ENCODE results near the gene SASH1.

Gene SASH1

DNA sequence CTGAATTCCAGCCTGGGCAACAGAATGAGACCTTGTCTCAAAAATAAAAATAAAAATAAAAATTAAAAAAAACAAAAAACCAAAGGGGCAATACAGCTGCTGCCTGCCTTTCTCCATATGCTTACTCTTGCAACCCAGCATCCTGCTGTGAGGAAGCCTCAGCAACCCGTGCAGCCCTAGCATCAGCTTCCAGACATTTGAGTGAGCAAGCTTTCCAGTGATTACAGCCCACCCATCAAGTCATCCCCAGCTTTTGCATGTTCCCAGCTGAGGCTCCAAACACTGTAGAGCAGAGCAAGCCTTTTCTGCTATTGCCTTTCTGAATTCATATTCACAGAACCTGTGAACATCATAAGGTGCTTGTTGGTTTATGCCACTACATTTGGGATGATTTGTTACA is 93.8 kb downstream of the SASH1 start:
- ATAC-seq = no peak

DNA sequence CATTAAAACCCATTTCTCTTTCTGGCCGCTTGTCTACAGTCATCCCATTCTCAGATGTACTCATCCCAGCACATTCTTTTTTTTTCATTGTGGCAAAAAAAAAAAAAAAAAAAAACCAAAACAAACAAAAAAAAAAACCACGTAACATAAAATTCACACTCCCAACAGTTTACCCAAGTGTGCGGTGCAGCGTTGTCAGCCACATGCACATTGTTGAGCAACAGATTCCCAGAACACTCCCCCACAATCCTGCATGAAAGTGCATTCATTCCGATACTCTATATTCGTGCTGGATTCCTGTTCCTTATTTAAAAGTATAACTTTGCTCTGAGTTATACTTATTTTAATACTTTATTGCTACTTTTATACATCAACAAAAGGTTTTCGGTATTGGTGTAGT is 96.0 kb downstream of the SASH1 start:
- no peak for ATAC-seq

DNA sequence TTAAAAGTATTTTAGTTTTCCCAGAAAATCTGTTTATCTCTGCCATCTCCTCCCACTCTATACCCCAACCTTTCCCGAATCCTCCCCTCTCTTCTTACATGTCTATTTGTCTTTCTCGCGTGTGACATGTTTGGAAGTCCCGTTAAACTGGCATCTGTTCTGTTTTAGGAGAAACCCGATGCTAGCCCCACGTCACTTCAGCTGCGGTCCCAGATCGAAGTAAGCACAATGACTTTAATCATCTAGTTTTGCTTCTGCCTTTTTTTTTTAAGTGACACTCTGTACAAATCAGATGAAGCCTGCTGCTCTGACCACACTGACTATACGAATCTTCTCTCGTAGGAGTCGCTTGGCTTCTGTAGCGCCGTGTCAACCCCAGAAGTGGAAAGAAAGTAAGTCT is 97.4 kb downstream of the SASH1 start:
- no peak for ATAC-seq

DNA sequence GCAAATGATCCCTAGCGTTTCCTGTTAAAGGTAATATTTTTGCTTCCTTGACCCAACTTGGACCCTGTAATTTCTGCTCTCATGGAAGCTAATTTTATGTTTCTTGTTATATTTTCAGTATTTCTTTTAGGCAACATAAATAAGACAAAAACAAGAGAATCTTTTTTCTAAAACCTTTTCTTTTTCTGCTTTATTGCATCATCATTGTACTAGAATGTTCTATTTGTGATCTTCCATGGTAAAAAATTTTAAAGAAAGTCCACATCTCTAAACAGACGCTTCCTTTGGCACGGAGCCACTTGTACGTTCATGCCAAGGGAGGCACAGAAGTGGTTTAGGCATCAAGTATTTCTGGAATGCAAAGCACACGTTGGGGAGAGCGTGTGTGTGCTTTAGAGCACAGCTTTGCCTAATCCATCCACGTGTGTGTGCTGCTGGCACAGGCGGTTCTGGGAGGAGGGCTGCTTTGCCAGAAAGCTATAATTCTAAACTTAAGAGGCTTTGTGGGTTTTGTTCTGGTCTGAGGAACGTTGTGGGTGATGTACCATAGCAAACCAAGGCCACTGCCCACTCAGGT is 98.3 kb downstream of the SASH1 start:
- no peak for ATAC-seq

DNA sequence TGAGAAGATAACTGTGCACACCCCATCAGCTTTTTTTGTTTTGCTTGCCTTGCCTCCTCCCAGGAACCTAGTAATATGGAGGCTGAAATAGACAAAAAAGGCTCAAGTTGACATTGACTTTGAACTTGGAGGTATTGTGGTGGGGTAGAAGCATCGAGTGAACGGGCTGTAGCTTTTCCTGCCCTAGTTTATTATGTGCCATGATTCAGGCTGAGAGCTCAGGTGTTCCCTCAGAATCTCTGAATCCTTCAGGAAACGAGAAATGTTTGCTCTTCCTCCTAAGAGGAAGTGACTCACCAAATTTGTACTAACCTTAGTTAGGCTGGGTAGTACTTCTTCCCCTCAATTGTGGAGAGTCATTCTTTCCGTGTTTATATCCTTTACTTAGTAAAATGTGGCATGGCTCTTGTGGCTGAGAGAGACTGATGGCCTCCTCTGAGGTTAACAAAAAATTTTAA is 98.8 kb downstream of the SASH1 start:
- ATAC-seq = peak; percentile 55 to 64

GRCh38 chr6:148443798-148444560 is 101.3 kb downstream of the SASH1 start:
- ATAC-seq = no peak

GRCh38 chr6:148445116-148445515 is 102.5 kb downstream of the SASH1 start:
- ATAC-seq = no peak

GRCh38 chr6:148445620-148446019 is 103.0 kb downstream of the SASH1 start:
- no peak for ATAC-seq

GRCh38 chr6:148446681-148447080 is 104.0 kb downstream of the SASH1 start:
- ATAC-seq = no peak

DNA sequence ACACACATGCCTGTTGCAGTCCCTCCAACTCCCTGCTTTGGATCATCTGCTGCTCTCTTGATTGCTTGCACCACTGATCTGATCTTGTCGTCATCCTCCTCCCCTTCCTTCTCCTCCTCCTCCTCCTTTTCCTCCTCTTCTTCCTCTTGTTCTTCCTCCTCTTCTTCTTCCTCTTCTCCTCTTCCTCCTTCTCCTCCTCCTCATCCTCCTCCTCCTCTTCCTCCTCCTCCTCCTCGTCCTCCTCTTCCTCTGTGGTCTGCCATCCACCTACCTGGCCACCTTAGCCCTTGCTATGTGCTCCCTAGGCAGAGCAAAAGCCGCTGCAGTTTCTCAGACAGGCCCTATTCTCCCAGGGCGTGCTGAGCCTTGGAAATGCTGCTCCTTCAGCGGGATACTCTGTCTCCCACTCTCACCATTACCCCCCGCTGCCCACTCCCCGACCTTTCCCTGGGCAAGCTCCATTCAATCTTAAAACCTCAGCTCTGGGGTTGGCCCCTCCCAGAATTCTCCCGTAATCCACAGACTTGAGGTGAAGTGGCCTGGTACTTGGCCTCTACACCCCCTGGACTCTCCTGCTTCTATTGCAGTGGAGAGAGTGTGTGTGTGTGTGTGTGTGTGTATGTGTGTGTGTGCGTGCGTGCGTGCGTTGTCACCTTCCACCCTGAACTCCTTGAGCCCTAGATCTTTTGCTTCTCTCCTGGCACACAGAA is 105.0 kb downstream of the SASH1 start:
- ATAC-seq = no peak

DNA sequence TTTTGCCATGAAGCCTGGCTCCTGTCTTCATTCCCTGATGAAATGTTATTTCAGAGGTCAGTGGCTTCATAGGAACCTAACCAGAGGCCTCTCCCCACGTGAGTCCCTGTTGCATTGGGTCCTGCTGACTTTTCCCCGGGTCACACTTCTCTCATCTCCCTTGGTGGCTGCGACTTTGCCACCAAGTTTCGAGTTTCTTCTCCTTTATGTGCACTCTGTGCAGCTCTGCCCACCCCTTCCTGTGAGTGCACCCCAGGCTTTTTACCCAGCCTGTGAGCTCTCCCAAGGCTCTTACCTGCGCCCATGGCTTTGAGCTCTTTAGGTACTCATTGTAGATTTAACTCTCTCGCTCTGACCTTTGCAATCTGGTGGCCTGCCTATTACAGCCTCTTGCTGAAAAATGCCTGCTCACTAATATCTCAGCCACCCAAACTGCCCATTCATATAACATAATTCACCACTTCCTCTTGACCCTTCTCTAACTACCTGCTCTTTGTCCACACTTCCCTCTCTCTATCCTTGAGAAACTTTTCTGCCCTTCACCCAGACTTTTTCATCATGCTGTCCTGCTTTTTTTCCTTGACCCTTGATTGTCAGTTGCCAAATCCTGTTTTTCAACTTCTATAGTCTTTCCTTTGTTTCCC is 105.9 kb downstream of the SASH1 start:
- ATAC-seq = no peak

DNA sequence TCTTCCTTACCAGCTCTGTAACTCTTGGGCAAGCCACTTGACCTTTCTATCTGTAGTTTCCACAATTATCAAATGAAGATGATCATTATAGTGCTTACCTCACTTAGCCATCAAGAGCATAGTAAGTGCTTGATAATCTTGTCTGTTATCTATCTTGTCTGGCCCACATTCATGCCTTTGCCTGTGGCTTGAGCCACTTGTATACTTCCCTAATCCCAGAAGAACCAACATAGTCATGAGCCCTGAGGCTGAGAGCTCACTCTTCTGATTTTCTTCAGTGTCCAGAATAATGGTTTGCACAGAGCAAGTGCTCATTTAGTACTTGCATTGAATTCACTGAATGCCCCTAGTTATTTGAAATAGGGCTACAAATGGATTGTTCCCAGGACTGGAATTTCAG is 108.2 kb downstream of the SASH1 start:
- no peak for ATAC-seq

DNA sequence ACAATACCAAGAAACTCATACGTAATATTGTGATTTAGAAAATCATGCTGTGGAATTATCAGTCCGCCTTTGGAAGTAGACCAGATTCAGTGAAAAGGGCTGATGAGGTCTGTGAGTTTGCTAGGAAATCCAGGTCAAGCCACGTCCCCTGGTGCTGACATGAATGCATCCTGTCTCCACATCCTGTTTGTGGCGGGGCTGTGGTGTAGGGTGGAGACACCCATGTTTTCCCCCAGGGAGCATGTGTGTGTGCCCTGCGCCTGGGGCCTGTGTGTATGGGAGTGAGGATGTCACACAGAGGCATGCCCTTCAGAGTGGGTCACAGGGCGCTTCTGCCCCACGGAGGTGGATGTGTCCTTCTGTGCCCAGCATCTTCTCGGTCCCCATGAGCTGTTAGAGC is 109.1 kb downstream of the SASH1 start:
- no peak for ATAC-seq

DNA sequence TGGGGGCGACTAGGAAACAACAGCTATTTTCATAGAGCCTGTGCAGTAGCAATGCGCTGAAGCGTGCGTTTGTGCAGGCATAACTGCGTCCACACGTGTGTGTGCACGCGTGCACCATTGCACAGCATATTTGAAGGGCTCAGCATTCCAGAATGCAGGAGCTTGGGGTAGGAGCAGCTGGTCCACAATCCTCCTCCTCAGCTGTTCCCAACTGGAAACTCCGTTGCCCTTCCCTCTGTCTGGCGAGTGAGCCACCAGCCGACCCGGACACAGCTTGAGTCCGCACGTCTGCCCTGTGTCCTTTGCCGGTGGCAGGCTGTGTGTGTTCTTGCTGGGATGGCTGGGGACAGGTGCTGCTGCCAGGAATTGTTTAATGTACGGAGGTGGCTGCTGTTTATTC is 110.2 kb downstream of the SASH1 start:
- ATAC-seq = no peak

DNA sequence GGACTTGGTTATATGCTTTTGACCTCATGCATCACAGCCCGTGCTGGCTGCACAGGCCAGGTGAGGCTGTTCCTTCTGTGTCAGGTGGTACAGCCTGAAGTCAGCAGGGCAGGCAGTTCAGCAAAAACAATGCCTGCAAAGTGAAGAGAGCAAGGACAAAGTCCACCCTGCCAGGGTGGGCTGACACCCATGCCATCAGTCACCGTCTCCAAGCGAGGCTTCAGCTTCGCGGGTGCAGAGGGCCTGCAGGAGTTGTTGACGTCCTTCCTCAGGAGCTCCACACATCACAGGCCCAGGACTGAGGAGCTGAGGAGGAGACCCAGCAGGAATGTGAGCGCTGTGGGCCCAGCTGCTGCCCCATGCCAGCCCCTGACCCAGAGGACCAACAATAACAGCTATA is 111.3 kb downstream of the SASH1 start:
- no peak for ATAC-seq

DNA sequence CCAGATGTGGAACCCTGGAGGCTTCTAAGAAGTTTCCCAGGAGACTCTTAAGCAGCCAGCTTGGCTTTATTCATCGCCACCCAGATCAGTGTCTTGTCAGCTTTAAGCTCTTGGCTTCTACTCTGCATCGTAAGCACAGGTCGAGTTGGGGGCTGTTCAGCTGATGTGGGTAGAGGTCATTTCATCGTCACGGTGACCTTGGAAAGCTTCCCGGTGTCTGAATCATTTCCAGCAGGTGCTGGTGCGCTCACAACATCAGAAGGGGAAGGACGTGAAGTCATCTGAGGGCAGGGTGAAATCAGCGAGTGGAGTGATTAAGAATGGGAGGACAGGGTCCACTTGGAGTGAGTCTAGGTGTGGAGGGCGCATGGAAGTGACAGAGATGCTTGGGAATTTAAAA is 112.6 kb downstream of the SASH1 start:
- no peak for ATAC-seq

DNA sequence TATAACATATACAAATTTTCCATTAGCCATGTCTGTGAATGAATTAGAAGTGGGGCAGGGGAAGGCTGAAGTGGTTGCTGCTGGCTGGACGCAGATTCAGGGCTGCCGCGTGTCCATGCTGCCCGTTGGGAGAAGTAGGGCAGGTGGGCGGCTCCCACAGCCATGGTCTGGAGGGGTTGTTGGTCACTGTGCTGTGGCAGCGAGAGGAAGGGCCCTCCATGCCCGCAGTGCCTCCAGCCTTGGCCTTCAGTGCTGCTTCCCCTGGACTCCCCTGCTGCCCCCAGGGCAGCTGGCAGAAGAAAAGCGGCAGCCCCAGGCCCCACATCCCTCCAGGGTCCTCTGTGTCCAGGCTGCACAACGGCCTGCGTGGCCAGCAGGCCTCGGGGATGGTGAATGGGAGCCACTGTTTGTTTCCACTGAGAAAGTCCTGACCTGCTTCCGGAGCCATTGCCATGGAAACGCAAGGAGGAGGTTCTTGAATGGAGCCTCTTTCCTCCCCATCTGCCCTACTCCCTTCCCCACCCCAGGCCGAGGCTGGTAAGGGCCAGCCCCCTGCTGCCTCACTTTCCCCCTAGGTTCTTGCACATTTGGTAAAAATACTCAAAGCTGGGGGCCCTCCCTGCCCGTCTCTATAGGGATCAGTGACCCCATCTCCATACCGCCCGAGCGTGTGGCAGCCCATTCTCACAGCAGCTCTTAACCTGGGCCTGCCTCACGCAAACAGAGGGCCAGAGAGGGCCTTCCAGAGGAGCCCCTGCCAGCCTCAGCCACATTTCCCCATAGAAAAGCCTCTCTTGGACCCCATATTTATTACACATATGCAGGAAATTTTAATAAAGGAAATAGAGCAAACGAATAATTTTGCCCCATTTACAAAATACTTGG is 113.3 kb downstream of the SASH1 start:
- ATAC-seq = no peak

DNA sequence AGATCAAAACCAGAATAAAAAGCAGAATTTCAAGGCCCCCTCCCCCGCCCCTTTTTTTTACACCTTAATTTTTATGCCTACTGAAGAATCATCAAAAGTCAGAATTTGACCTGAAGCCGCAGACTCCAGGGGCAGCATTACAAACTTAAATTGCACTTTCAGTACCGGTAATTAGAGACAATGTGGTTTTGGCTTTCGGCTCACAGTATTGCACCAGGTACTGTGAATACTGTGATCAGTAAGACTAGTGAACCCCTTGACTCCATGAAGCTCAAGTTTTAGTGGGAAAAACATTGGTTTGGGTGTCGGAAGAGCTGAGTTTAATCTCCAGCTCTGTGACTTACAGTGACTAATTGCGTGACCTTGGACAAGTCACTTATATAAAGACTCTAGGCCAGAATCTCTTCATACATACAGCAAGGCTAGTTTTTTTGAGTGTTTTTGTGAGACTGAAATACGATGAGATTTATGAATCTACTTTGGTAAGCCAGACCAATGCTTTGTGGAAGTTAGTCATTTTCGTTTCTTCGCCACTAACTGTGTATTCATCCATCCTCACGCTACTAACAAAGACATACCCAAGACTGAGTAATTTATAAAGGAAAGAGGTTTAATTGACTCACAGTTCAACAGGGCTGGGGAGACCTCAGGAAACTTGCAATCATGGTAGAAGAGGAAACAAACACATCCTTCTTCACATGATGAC is 114.7 kb downstream of the SASH1 start:
- peak in 1 of 2 donors; percentile 4 for ATAC-seq

DNA sequence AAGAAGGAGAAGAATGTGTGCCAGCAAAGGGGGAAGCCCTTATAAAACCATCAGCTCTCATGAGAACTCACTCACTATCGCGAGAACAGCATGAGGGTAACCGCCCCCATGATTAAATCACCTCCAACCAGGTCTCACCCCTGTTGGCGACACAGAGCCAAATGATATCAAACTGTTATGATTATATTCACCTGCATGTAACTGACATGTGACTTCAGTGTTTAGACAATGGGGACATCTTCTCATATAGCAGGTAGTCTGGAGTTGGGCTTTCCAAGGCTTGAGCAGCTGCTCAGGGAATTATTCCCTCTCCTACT is 115.2 kb downstream of the SASH1 start:
- ATAC-seq = no peak

DNA sequence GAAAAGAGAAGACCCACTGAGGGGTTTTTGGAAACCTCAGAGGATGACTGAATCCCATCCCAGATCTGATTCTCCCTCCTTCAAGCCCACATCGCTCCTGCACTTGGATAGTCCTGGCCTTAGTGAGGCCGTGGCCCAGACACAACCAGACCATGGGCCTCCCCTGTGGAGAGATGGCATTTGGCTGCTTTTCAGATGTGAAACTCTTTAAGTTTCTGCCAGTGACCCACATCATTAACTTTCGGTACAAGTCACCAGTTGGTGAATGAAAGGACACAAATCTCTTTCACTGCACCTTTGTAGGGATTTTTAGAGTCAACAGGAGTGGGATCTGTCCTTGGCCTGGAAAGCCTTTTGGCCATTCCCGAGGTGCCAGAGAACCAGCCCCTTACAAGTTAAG is 116.6 kb downstream of the SASH1 start:
- ATAC-seq = no peak

DNA sequence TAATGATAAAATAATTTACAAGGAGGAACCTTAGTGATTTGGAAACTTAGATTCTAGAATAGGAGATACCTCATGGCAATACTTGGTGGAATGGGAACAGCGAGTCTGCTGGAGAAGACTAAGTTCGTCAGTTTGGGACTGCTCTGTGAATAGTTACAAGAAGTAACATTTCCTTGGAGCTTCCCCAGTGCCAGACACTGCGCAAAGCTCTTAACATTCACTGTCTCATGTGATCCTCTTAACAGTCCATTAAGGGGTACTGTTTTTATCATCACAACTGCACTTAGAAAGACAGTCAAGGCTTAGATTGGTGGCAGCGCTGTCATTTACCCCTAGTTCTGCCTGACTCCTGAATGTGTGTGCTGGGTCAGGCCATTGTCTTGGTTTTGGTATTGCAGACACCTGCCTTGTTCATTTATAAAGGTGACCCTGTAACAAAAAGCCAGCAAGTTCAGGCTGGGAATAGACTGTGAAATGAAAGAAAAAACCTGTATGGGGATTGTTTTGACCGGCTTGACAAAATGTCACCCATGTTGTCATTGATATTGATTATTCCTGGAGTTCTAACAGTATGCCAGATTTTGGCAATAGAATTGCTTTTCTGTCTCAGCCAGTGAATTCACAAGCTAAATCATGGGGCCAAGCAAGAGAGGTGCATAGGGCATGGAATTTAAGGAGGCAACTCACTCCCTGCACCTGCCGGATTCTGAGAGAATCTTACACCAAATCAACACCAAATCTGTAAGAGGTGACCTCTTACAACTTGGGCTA is 118.4 kb downstream of the SASH1 start:
- no peak for ATAC-seq
